Ishikawa (cell line): Measurements from ENCODE around the gene IL17REL.
A peak's percentile ranks its signal among the peaks of the same experiment; 100 is the strongest.

Source experiments
- CEBPB ChIP-seq: IDR thresholded peaks from 2 replicates; pipeline ENCODE4 v1.6.1; 2012
- CREB1 ChIP-seq: IDR thresholded peaks from 2 replicates; pipeline ENCODE4 v1.6.1; 2012; ENCODE audit warnings: low read depth
- EGR1 ChIP-seq: IDR thresholded peaks from 2 replicates; pipeline ENCODE4 v1.6.1; 2012
- EP300 ChIP-seq: IDR thresholded peaks from 2 replicates; pipeline ENCODE4 v1.6.1; 2012; ENCODE audit warnings: borderline replicate concordance
- FOXM1 ChIP-seq: IDR thresholded peaks from 2 replicates; pipeline ENCODE4 v1.6.1; 2012; ENCODE audit warnings: low read depth, borderline replicate concordance
- NFIC ChIP-seq: IDR thresholded peaks from 2 replicates; pipeline ENCODE4 v1.6.1; 2012
- RAD21 ChIP-seq: IDR thresholded peaks from 2 replicates; pipeline ENCODE4 v1.6.1; 2012; ENCODE audit warnings: low read depth
- REST ChIP-seq: IDR thresholded peaks from 2 replicates; pipeline ENCODE4 v1.6.1; 2012; ENCODE audit warnings: low read depth, mild to moderate bottlenecking
- TAF1 ChIP-seq: IDR thresholded peaks from 2 replicates; pipeline ENCODE4 v1.6.1; 2012; ENCODE audit warnings: low read depth, mild to moderate bottlenecking
- TCF12 ChIP-seq: IDR thresholded peaks from 2 replicates; pipeline ENCODE4 v1.6.1; 2012; ENCODE audit warnings: low read depth
- TEAD4 ChIP-seq: IDR thresholded peaks from 2 replicates; pipeline ENCODE4 v1.6.1; 2012
- USF1 ChIP-seq: IDR thresholded peaks from 2 replicates; pipeline ENCODE4 v1.6.1; 2012
- YY1 ChIP-seq: IDR thresholded peaks from 2 replicates; pipeline ENCODE4 v1.6.1; 2012; ENCODE audit warnings: low read depth
- ZBTB7A ChIP-seq: IDR thresholded peaks from 2 replicates; pipeline ENCODE4 v1.6.1; 2012; ENCODE audit warnings: low read depth
- TF ChIP-seq, protein P1 (sequence below): IDR thresholded peaks from 2 replicates; pipeline ENCODE4 v1.6.1; 2012

IL17REL gene

DNA sequence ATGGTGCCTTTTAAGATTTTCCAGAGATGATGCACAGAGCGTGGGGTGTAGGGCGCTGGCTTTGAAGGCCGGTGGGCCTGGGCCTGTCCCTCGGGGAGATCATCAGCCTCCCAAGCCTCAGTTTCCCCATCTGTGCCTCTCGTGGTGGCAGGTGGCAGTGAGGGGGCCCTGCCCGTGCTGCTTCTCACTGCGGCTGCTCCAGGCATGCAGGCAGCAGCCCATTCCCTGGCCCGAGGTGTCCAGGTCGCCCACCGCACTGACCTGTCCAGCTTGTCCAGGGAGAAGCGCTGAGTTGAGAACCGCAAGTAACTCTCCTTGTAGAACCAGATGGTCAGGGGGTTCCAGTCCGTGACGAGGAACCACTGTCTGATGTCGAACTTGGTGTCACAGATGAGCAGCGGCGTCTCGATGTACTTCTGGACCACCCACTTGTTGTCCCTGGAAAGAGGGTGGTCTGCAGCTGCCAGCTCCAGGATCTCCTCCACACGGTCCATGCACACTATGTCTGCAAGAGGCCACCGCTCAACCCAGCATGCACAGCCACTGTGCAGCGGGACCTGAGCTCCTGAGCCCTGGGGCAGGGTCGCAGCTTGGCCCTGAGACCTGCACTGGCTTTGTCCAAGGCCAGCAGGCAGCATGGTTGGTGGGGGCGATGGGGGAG is 20.5 kb upstream of the IL17REL start:
- TF ChIP-seq YY1: no peak
- no peak for TF ChIP-seq RAD21
- no peak for TF ChIP-seq CREB1
- no peak for TF ChIP-seq EP300
- TF ChIP-seq, protein P1, sequence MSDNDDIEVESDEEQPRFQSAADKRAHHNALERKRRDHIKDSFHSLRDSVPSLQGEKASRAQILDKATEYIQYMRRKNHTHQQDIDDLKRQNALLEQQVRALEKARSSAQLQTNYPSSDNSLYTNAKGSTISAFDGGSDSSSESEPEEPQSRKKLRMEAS: no peak
- no peak for TF ChIP-seq NFIC
- no peak for TF ChIP-seq FOXM1

GRCh38 chr22:50032109-50032871 is 19.7 kb upstream of the IL17REL start:
- TF ChIP-seq, protein P1: no peak
- TF ChIP-seq EGR1: no peak
- TF ChIP-seq NFIC: no peak
- TF ChIP-seq REST: no peak
- no peak for TF ChIP-seq CREB1
- TF ChIP-seq USF1: no peak
- no peak for TF ChIP-seq CEBPB
- TF ChIP-seq TCF12: no peak
- no peak for TF ChIP-seq ZBTB7A
- no peak for TF ChIP-seq TEAD4
- no peak for TF ChIP-seq EP300
- TF ChIP-seq FOXM1: no peak
- no peak for TF ChIP-seq RAD21
- TF ChIP-seq YY1: no peak
- no peak for TF ChIP-seq TAF1

GRCh38 chr22:50031189-50032091 is 18.9 kb upstream of the IL17REL start:
- TF ChIP-seq REST: peak; percentile 35; the same call in 1 of the 2 replicates
- TF ChIP-seq TAF1: no peak

DNA sequence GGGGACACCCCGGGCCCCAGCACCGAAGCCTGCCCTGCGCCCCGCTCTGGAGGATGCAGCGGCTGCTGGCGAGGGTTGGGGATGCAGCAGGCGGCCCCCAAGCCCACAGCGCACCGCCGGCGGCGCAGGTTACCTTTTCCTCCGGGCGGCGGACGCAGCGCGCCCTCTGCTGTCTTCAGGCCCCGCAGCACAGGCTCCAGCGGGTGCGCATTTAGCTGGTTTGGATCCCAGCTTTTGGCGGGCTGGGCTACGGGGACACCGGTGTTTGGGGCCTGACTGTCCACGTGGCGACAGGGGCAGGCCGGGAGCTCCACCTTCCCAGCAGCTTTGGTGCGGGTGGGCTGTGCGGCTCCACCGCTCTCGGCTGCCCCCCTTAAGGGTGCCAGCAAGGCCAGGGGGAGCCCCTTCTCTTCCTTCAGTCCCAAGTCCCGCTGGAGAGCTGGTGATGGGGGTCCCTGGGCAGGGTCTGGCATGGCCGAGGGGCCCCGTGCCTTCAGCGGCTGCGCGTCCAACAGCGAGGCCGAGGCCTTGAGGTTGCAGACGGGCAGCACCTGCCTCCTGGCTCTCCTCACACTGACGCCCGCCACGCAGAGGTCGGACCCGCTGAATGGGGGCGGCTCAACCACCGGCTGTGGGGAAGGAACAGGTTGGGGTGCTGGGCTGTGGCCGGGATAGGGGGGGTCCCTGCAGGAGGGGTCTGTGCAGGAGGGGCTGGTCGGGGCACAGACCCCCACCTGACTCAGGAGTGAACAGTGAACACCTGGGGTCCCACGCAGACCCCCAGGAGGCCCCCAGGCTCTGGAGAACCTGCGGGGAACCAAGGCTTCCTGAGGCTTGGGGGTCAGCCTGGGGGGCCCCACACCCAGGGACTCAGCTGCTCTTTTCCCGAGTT is 18.0 kb upstream of the IL17REL start:
- peak; percentile 56 for TF ChIP-seq USF1
- TF ChIP-seq REST: 0 out of 2 replicates have a peak, but pooled peaks have one; percentile 5
- TF ChIP-seq ZBTB7A: no peak; the same call in 1 of the 2 replicates
- TF ChIP-seq NFIC: no peak
- TF ChIP-seq EP300: no peak
- no peak; the same call in 1 of the 2 replicates for TF ChIP-seq TCF12
- TF ChIP-seq FOXM1: no peak
- peak; percentile 29; the same call in 1 of the 2 replicates for TF ChIP-seq TEAD4
- no peak for TF ChIP-seq EGR1
- TF ChIP-seq YY1: 0 out of 2 replicates have a peak, but pooled peaks have one; percentile 36
- TF ChIP-seq RAD21: peak; percentile 98
- TF ChIP-seq CEBPB: no peak
- TF ChIP-seq TAF1: no peak
- TF ChIP-seq, protein P1: peak; percentile 94
- TF ChIP-seq CREB1: no peak
